LNCAP (cell line): ENCODE measurements around the gene SLFNL1.

Experiments
- CTCF ChIP-seq: fragments of 450-650 bp; IDR thresholded peaks from 2 replicates; pipeline ENCODE4 v1.5.1; 2017; ENCODE audit warnings: mild to moderate bottlenecking

The SLFNL1 gene

GRCh38 chr1:40973912-40974311, 47.6 kb downstream of the SLFNL1 start:
- TF ChIP-seq CTCF, result no peak

DNA sequence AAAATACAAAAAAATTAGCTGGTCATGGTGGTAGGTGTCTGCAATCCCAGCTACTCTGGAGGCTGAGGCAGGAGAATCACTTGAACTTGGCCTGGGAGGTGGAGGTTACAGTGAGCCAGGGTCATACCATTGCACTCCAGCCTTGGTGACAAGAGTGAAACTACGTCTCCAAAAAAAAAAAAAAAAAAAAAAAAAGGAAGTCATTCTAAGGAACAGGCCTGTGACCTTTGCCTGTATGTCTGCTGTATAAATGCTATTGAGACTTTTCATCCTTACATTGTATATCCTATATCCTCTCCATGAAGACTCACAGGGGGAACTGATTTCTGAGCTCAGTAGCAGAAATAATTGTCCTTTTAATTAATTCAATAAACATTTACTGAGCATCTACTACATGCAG, 49.6 kb downstream of the SLFNL1 start:
- TF ChIP-seq CTCF, result no peak

DNA sequence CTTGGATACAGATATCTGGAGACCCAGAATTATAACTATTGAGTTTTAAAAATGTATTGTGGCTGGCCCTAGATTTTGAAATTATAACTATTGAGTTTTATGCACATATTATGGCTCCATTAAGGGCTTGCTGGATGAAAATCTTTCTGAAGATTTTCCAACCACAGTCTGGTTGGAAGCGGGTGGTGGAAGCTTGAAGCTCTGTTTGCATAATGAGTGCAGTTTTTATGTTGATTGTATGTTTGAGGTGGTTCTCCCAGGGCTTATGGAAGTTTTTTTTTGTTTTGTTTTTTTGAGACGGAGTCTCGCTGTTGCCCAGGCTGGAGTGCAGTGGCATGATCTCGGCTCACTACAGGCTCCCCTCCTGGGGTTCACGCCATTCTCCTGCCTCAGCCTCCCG, 52.1 kb downstream of the SLFNL1 start:
- no peak for TF ChIP-seq CTCF

GRCh38 chr1:40966417-40966816, 55.1 kb downstream of the SLFNL1 start:
- TF ChIP-seq CTCF, result no peak
